Heart right ventricle (tissue), 16 donors: ENCODE measurements around the gene DDX10. TPM values are rescaled to one million over a fixed set of nuclear protein-coding genes. Genes with fewer than 3 reads are reported as not detected.

Source experiments
- ATAC-seq, 8 donors: fragments of 200-7000 bp; cut with Tn5 transposase; one replicate each; pipeline ENCODE4 v1.9.1; 2020; ENCODE audit warnings: mild to moderate bottlenecking in 8 of 8, moderate library complexity in 8 of 8, moderate number of reproducible peaks in 1 of 8
- DNase-seq, 2 donors: peaks; one replicate each; pipeline ENCODE4 v3.0.0-alpha.2; 2020
- H3K27ac ChIP-seq, 10 donors: fragments of 200-600 bp; sonication (generic) in 2 of 10; one replicate each; pipeline versions ENCODE4 v1.5.0 to v1.8.0; 2020 to 2022; ENCODE audit warnings: mild to moderate bottlenecking in 3 of 10
- H3K27me3 ChIP-seq, 7 donors: fragments of 200-600 bp; one replicate each; pipeline ENCODE4 v1.8.0; 2021 to 2022; ENCODE audit warnings: mild to moderate bottlenecking in 2 of 7
- H3K36me3 ChIP-seq, 9 donors: fragments of 200-600 bp; sonication (generic) in 1 of 9; one replicate each; pipeline versions ENCODE4 v1.5.0 to v1.8.0; 2020 to 2022; ENCODE audit warnings: mild to moderate bottlenecking in 2 of 9
- H3K4me1 ChIP-seq, 9 donors: fragments of 200-600 bp; sonication (generic) in 1 of 9; one replicate each; pipeline versions ENCODE4 v1.5.0 to v1.8.0; 2020 to 2022; ENCODE audit warnings: mild to moderate bottlenecking in 4 of 9
- H3K4me3 ChIP-seq, 10 donors: fragments of 200-600 bp; sonication (generic) in 2 of 10; one replicate each; pipeline versions ENCODE4 v1.5.0 to v1.8.0; 2020 to 2022; ENCODE audit warnings: mild to moderate bottlenecking in 7 of 10, moderate library complexity in 2 of 10
- H3K9me3 ChIP-seq, 11 donors: fragments of 200-600 bp in 10 of 11; sonication (generic) in 2 of 11; one replicate each; pipeline versions ENCODE4 v1.5.0 to v1.8.0; 2013 to 2022; ENCODE audit warnings: mild to moderate bottlenecking in 2 of 11, control low read depth in 1 of 11, moderate library complexity in 1 of 11
- WGBS, 2 donors: extraction: QIAGEN DNeasy Blood & Tissue Kit; methylation state at CpG; one replicate each; pipeline ENCODE4 v1.1.7; 2013; ENCODE audit warnings: inconsistent platforms in 1 of 2; 5-methylcytosine and 5-hydroxymethylcytosine counted together
- intact Hi-C, 10 donors: fragments of 100-400 bp; cut with DNase I; formaldehyde crosslinking; loops; one replicate each; pipeline versions ENCODE4 v1.11.1 to v1.14.2; 2022
- polyA plus RNA-seq, 2 donors: library from polyadenylated mRNA; stranded (reverse); fragments of 200-250 nt; gene quantifications; one replicate each; pipeline ENCODE4 v1.2.3, GENCODE V29; 2013
- total RNA-seq, 10 donors: library from RNA; stranded (reverse); fragmentation: NEBNext Ultra II Directional in 3 of 10; extraction: Animal tissue kit (Norgen Biotek cat#: 25700) in 3 of 10; gene quantifications; one replicate each; pipeline versions ENCODE4 v1.2.1 to v1.2.4, GENCODE V29; 2021 to 2023
- TF ChIP-seq, protein P1 (sequence below), 9 donors: fragments of 200-600 bp; sonication (generic) in 2 of 9; IDR thresholded peaks; one replicate each; pipeline versions ENCODE4 v1.5.0 to v1.8.0; 2021 to 2022; ENCODE audit warnings: antibody characterized with exemption in 9 of 9, mild to moderate bottlenecking in 5 of 9, moderate library complexity in 1 of 9
- donor health status: Arrhythmogenic right ventricular cardiomyopathy.
- donor health status: ischemic (EF 13 %, LVEDD 7.1; RV severe dilation, severe dysfunction).
- donor health status: healthy with polysubstance abuse.
- donor health status: DM: no; HTN: yes; CAD: no.
- donor health status: DM: no; HTN: no; CAD: no.
- donor health status: ischemic (EF 25% LVEDD 6.9; RV normal size, moderate dysfunction).
- donor health status: ischemic (EF 25% LVEDD 5.7; RV mildly dilated, moderate dysfunction).
- donor health status: healthy.
- donor health status: DM: yes; HTN: yes; CAD: no.
- donor health status: Ischemic cardiomyopathy.
- donor health status: ischemic (EF 35%, LVEDD 5.7; RV mildly dilated, moderate dysfunction).
- donor health status: nonischemic (EF 11% LVEDD 7.7; RV severe dilation, severe dysfunction).
- donor health status: DM: yes; HTN: yes; CAD: no.
- donor health status: PGD.
- donor health status: ischemic (EF 29% LVEDD 5.4; RV normal size, mild dysfunction).
- donor health status: nonischemic (EF 23%, LVEDD 6.1; RV moderate dilation, normal function).

Gene DDX10
- total and polyA plus RNA-seq, 12 donors: 9.3 to 15.3 (median 11.5) TPM

DNA sequence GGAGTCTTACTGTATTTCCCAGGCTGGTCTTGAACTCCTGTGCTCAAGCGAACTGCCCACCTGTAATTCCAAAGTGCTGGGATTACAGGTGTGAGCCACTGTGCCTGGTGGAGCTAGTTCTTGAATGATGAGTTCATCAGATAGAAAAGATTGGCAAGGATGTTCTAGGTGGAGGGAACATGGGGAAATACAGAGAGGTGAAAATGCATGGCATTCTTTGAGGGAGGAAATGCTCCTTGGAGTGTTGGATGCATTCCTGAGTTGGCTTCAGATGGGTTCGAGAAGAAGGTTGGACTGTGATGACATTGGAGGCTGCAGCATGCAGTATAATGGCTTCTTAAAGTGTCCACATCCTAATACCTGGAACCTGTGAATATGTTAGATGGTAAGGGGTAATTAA lies 4.4 kb downstream of the DDX10 start:
- DNase-seq (no peak), ATAC-seq (no peak)
- H3K27me3 ChIP-seq: no peaks in the 10 kb centered on the region
- TF ChIP-seq, protein P1, sequence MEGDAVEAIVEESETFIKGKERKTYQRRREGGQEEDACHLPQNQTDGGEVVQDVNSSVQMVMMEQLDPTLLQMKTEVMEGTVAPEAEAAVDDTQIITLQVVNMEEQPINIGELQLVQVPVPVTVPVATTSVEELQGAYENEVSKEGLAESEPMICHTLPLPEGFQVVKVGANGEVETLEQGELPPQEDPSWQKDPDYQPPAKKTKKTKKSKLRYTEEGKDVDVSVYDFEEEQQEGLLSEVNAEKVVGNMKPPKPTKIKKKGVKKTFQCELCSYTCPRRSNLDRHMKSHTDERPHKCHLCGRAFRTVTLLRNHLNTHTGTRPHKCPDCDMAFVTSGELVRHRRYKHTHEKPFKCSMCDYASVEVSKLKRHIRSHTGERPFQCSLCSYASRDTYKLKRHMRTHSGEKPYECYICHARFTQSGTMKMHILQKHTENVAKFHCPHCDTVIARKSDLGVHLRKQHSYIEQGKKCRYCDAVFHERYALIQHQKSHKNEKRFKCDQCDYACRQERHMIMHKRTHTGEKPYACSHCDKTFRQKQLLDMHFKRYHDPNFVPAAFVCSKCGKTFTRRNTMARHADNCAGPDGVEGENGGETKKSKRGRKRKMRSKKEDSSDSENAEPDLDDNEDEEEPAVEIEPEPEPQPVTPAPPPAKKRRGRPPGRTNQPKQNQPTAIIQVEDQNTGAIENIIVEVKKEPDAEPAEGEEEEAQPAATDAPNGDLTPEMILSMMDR (IDR thresholded peaks at IDR 0.05): no peak
- H3K4me1 ChIP-seq: peaks cover 7 to 49% (median 32%) of the 10 kb centered on the region in 9 donors
- no peaks in the 10 kb centered on the region for H3K9me3 ChIP-seq
- intact Hi-C loops: loop anchor here in 2 of 10 donors (10.0 kb wide), 3 partner anchors 174 to 664 kb away; partner anchors contain the start of genes C11orf65 (in 1 of the 2), CUL5 (in 1 of the 2) and POGLUT3 (in 1 of the 2)
- H3K36me3 ChIP-seq: peaks cover 0 to 33% (median 0%) of the 10 kb centered on the region in 9 donors
- no peak overlapping the region for H3K4me3 ChIP-seq
- 91 to 92% methylated on average over 2 of the region's 2 CpGs for WGBS, 2 donors
- H3K27ac ChIP-seq: no peak overlapping the region

DNA sequence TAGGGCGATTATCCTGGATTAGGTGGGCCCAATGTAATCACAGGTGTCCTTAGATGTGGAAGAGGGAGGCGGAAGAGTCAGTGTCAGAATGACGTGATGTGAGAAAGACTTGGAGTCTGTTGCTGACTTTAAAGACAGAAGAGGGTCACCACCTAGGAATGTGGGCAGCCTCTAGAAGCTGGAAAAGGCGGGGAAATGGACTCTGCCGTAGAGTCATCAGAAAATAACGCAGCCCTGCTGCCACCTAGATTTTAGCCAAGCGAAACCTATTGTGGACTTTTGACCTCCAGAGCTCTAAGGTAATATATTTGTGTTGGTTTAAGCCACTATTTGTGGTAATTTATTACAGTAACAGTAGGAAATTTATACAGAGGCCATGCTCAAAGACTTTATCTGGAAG lies 4.8 kb downstream of the DDX10 start:
- intact Hi-C loops: loop anchor here in 2 of 10 donors (10.0 kb wide), 3 partner anchors 175 to 665 kb away; partner anchors contain the start of genes C11orf65 (in 1 of the 2), CUL5 (in 1 of the 2) and POGLUT3 (in 1 of the 2)
- WGBS, 2 donors: 95 to 97% methylated on average over 7 of the region's 7 CpGs
- TF ChIP-seq, protein P1 (IDR thresholded peaks at IDR 0.05): no peak
- DNase-seq (no peak), ATAC-seq (no peak)
- Histone ChIP-seq H3K27me3 (no peaks in the 10 kb centered on the region), H3K9me3 (no peaks in the 10 kb centered on the region), H3K27ac (no peak overlapping the region), H3K36me3 (peaks cover 0 to 37% (median 0%) of the 10 kb centered on the region in 9 donors), H3K4me1 (peaks cover 7 to 46% (median 30%) of the 10 kb centered on the region in 9 donors), H3K4me3 (no peak overlapping the region)

DNA sequence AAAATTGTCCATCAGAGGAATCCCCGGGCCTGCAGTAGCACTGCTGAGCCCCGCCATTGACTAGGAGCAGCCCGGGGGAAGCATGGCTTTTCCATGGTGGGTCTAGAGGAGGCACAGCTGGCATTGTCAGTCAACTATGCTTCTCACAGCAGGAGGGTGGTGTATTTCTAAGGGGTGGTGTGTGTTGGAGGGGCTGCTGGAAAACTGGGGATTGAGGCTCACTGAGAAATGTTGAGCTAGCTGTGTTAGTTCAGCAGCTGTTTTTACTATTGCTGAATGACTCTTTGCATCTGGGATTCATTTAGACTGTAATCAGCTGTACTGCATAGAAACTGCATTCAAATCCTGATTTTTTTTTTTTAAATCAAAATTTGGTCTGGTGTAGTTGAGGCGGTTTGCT lies 5.6 kb downstream of the DDX10 start:
- Histone ChIP-seq H3K9me3 (no peaks in the 10 kb centered on the region), H3K36me3 (peaks cover 0 to 44% (median 0%) of the 10 kb centered on the region in 9 donors), H3K4me1 (peaks cover 7 to 45% (median 28%) of the 10 kb centered on the region in 9 donors), H3K27me3 (no peaks in the 10 kb centered on the region), H3K4me3 (no peak overlapping the region), H3K27ac (no peak overlapping the region)
- DNase-seq (no peak), ATAC-seq (no peak)
- intact Hi-C loops: no loop called here
- TF ChIP-seq, protein P1 (IDR thresholded peaks at IDR 0.05): no peak
- WGBS, 2 donors: 93 to 95% methylated on average over 4 of the region's 4 CpGs

DNA sequence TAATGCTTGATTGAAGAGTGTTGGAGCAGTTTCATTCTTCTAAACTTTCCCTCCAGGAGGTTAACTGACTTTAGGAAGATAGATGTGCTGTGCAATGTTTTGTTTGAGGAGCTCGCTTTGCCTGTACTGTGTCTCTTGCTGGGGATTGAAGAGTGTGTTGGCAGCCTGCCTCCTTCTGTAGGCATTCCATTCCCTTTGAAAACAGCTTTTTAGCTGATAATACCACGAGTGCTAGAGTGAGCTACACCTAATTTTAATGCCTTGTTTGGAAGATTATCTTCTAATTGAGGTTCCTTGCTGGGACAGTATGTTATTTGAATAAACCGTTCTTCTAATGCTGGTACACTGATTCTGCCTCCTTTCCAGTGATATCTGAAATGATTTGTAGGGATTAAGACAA lies 7.2 kb downstream of the DDX10 start:
- TF ChIP-seq, protein P1 (IDR thresholded peaks at IDR 0.05): no peak
- Histone ChIP-seq H3K4me3 (no peak overlapping the region), H3K27ac (no peak overlapping the region), H3K4me1 (peaks cover 0 to 29% (median 11%) of the 10 kb centered on the region in 9 donors), H3K27me3 (no peaks in the 10 kb centered on the region), H3K36me3 (peaks cover 0 to 61% (median 13%) of the 10 kb centered on the region in 9 donors), H3K9me3 (no peaks in the 10 kb centered on the region)
- 35 to 42% methylated on average over 3 of the region's 3 CpGs for WGBS, 2 donors
- peak in 3 of 8 donors; percentile 68 to 74 (median 69) for ATAC-seq
- intact Hi-C loops: no loop called here
- DNase-seq: no peak
